CD4-positive, CD25-positive, alpha-beta regulatory T cell (primary cell): ENCODE measurements around the gene PATJ. TPM values are rescaled to one million over a fixed set of nuclear protein-coding genes. Genes with fewer than 3 reads are reported as not detected.
"Not testable (repeated sequence)": the region's sequence is repeated elsewhere in the genome, so short reads cannot be mapped to it uniquely, and the experiment has no call there.

Source experiments
- ATAC-seq, 2 donors: fragments of 150-1000 bp; cut with Tn5 transposase; one replicate each; pipeline ENCODE4 v1.10.0; 2021; ENCODE audit warnings: low read depth in 2 of 2, moderate number of reproducible peaks in 2 of 2, moderate library complexity in 1 of 2
- DNase-seq, 3 donors: peaks; one replicate each; pipeline versions ENCODE4 v3.0.0 to v3.0.0-alpha.2; 2012 to 2022; ENCODE audit warnings: mixed read lengths in 1 of 3
- H3K27ac ChIP-seq: one replicate; pipeline ENCODE4 v1.7.0; 2013; ENCODE audit warnings: mild to moderate bottlenecking, low read length; ENCODE audit not compliant: insufficient read depth, poor library complexity, severe bottlenecking
- H3K27me3 ChIP-seq: one replicate; pipeline ENCODE4 v1.7.0; 2013; ENCODE audit warnings: low read length; ENCODE audit not compliant: control insufficient read depth, insufficient read depth
- H3K36me3 ChIP-seq: one replicate; pipeline ENCODE4 v1.7.0; 2013; ENCODE audit warnings: mild to moderate bottlenecking, low read length, moderate library complexity; ENCODE audit not compliant: control insufficient read depth, insufficient read depth
- H3K4me1 ChIP-seq: 2 replicates; pipeline ENCODE4 v1.7.0; 2013; ENCODE audit warnings: mild to moderate bottlenecking, low read length; ENCODE audit not compliant: insufficient read depth, control insufficient read depth, poor library complexity, severe bottlenecking
- H3K4me3 ChIP-seq: one replicate; pipeline ENCODE4 v1.7.0; 2013; ENCODE audit warnings: low read depth, mild to moderate bottlenecking, low read length, moderate library complexity
- H3K9me3 ChIP-seq, 2 experiments: 1 replicate in 1 of 2; 2 replicates in 1 of 2; pipeline ENCODE4 v1.7.0; 2013; ENCODE audit warnings: low read length in 2 of 2, mild to moderate bottlenecking in 1 of 2, moderate library complexity in 1 of 2; ENCODE audit not compliant: control insufficient read depth in 2 of 2
- H3K27ac Mint-ChIP-seq, 3 donors: one replicate each; pipeline ENCODE4 v1.8.0; 2020 to 2022; ENCODE audit warnings: mild to moderate bottlenecking in 3 of 3, mixed read lengths in 3 of 3, moderate library complexity in 2 of 3
- H3K27me3 Mint-ChIP-seq: one replicate; pipeline ENCODE4 v1.8.0; 2022; ENCODE audit warnings: mild to moderate bottlenecking, mixed read lengths
- H3K36me3 Mint-ChIP-seq: one replicate; pipeline ENCODE4 v1.8.0; 2020; ENCODE audit warnings: mixed read lengths
- H3K4me1 Mint-ChIP-seq, 4 donors: one replicate each; pipeline ENCODE4 v1.8.0; 2020 to 2022; ENCODE audit warnings: mixed read lengths in 4 of 4, mild to moderate bottlenecking in 1 of 4
- H3K4me3 Mint-ChIP-seq, 4 donors: one replicate each; pipeline ENCODE4 v1.8.0; 2020 to 2022; ENCODE audit warnings: mild to moderate bottlenecking in 4 of 4, mixed read lengths in 4 of 4, moderate library complexity in 3 of 4
- H3K9me3 Mint-ChIP-seq, 7 donors: one replicate each; pipeline ENCODE4 v1.8.0; 2020 to 2022; ENCODE audit warnings: mixed read lengths in 7 of 7, mild to moderate bottlenecking in 3 of 7, moderate library complexity in 2 of 7
- polyA plus RNA-seq, 4 donors: library from polyadenylated mRNA; unstranded; fragments of 300-500 nt; fragmentation: Illumina TruSeq; gene quantifications; one replicate each; pipeline ENCODE4 v1.2.3, GENCODE V29; 2021
- total RNA-seq: library from RNA; stranded (reverse); gene quantifications from one replicate; pipeline ENCODE4 v1.2.3, GENCODE V29; 2022

The PATJ gene
- total and polyA plus RNA-seq, 5 donors from 2014 or later = 8.6 to 49.2 (median 15.9) TPM

DNA sequence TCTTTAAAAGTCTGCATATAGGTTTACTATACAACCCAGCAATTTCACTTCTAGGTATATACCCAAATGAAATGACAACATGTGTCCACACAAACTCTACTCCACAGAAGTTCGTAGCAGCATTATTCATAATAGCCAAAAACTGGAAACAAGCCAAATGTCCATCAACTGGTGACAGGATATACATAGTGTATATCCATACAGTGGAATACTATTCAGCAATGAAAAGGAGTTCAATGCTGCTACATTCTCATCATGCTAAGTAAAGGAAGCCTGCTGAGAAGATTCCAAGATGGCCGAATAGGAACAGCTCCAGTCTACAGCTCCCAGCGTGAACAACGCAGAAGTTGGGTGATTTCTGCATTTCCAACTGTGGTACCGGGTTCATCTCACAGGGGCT lies 200.6 kb downstream of the PATJ start:
- Mint-ChIP-seq H3K9me3 (peaks cover 0 to 4% (median 0%) of the 10 kb centered on the region in 7 donors), H3K4me1 (peaks cover 0 to 2% (median 0%) of the 10 kb centered on the region in 4 donors), H3K36me3 (peaks cover 24% of the 10 kb centered on the region), H3K4me3 (no peak overlapping the region), H3K27ac (no peak overlapping the region), H3K27me3 (no peaks in the 10 kb centered on the region)
- Histone ChIP-seq H3K27me3 (no peaks in the 10 kb centered on the region), H3K4me3 (no peak overlapping the region), H3K27ac (no peak overlapping the region), H3K4me1 (no peaks in the 10 kb centered on the region), H3K36me3 (peaks cover 5% of the 10 kb centered on the region), H3K9me3 (no peaks in the 10 kb centered on the region)
- DNase-seq (no peak), ATAC-seq (no peak)

DNA sequence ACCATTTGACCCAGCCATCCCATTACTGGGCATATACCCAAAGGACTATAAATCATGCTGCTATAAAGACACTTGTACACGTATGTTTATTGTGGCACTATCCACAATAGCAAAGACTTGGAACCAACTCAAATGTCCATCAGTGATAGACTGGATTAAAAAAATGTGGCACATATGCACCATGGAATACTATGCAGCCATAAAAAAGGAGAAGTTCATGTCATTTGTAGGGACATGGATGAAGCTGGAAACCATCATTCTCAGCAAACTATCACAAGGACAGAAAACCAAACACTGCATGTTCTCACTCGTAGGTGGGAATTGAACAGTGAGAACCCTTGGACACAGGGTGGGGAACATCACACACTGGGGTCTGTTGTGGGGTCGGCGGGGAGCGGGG lies 206.4 kb downstream of the PATJ start:
- not testable (repeated sequence) for H3K27me3 ChIP-seq, H3K27ac ChIP-seq, H3K4me3 ChIP-seq, H3K27me3 Mint-ChIP-seq, H3K4me1 Mint-ChIP-seq, H3K9me3 ChIP-seq, H3K4me1 ChIP-seq, H3K4me3 Mint-ChIP-seq, H3K27ac Mint-ChIP-seq, DNase-seq, H3K36me3 Mint-ChIP-seq, ATAC-seq, H3K9me3 Mint-ChIP-seq, H3K36me3 ChIP-seq

- H3K27me3 ChIP-seq = no peaks in the 10 kb centered on the region
- H3K4me1 Mint-ChIP-seq = no peaks in the 10 kb centered on the region
- ATAC-seq (no peak), DNase-seq (peak in 1 of 3 donors; percentile 3)
- H3K4me3 ChIP-seq = no peak overlapping the region
- H3K9me3 Mint-ChIP-seq = peaks cover 0 to 5% (median 0%) of the 10 kb centered on the region in 7 donors
- no peaks in the 10 kb centered on the region for H3K4me1 ChIP-seq
- H3K36me3 ChIP-seq = no peaks in the 10 kb centered on the region
- no peak overlapping the region for H3K4me3 Mint-ChIP-seq
- H3K27ac ChIP-seq = no peak overlapping the region
- no peak overlapping the region for H3K27ac Mint-ChIP-seq
- peaks cover 7% of the 10 kb centered on the region for H3K36me3 Mint-ChIP-seq
- no peaks in the 10 kb centered on the region for H3K9me3 ChIP-seq
- no peaks in the 10 kb centered on the region for H3K27me3 Mint-ChIP-seq
These were observed 208.1 kb downstream of the PATJ start for GRCh38 chr1:61950418-61950817.

DNA sequence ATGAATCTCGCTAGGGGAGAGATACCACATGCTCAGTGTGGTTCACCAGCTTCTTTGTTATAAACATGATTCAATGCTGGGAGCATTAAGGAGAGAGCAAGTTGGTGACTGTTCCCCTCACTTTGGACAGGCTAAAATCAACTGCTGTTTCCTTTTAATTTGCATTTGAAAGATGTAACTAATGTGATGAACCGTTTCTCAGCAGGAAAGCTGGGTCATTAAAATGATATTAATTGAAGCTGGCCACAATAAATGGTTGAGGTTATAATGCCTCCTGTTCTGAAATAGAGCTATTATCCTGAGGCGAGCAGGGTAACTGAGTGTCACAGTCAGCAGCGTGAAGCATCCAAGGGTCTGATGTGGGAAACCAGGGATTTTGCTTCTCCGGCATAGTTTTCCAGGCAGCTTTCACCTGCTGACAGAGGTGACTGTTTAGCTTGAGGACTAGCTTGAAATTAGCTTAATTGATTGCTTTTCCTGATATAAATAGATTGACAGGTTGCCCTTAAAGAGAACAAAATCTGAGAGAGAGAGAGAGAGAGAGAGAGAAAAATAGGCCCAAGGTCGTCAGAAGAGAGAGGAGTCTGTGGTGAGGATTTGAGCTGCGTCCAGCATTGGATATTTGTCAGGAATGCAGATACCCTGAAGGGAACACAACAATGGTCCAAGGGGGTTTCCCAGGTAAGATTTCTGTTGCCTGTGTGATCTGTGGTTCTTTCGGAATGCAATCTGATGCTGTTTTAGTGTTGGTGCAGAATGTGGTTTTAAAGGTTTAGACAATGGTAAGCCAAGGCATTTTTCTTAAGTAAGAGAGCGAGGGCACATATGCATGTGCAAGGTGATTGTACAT lies 209.7 kb downstream of the PATJ start:
- no peak overlapping the region for H3K27ac ChIP-seq
- no peaks in the 10 kb centered on the region for H3K4me1 ChIP-seq
- peaks cover 0 to 2% (median 0%) of the 10 kb centered on the region in 4 donors for H3K4me1 Mint-ChIP-seq
- no peaks in the 10 kb centered on the region for H3K27me3 ChIP-seq
- no peaks in the 10 kb centered on the region for H3K9me3 ChIP-seq
- ATAC-seq = no peak
- peaks cover 0 to 5% (median 0%) of the 10 kb centered on the region in 7 donors for H3K9me3 Mint-ChIP-seq
- H3K27me3 Mint-ChIP-seq = no peaks in the 10 kb centered on the region
- DNase-seq = no peak
- H3K4me3 ChIP-seq = no peak overlapping the region
- peaks cover 7% of the 10 kb centered on the region for H3K36me3 Mint-ChIP-seq
- no peaks in the 10 kb centered on the region for H3K36me3 ChIP-seq
- H3K27ac Mint-ChIP-seq = no peak overlapping the region
- no peak overlapping the region for H3K4me3 Mint-ChIP-seq

DNA sequence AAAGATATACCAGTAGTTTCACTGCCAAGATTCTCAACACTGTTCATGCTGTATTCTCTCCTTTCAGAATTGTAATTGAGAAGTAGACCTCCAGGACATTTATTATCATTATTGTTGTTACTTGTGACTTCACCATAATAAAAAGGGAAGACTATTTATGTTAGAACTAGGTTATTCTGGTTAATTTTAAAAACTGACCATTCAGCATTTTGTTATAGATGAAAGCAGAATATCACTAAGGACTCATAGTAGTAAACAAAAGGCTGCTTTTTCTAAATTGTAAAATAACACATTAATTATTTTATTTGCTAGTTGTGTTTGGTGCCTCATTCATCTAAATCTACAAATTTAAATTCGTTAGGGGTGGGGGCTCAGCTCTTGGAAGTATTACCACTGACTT lies 210.4 kb downstream of the PATJ start:
- Mint-ChIP-seq H3K4me1 (peaks cover 0 to 5% (median 0%) of the 10 kb centered on the region in 4 donors), H3K4me3 (no peak overlapping the region), H3K27me3 (no peaks in the 10 kb centered on the region), H3K27ac (no peak overlapping the region), H3K36me3 (peaks cover 3% of the 10 kb centered on the region), H3K9me3 (peaks cover 0 to 3% (median 0%) of the 10 kb centered on the region in 7 donors)
- no peak overlapping the region for H3K4me3 ChIP-seq
- H3K9me3 ChIP-seq = no peaks in the 10 kb centered on the region
- H3K4me1 ChIP-seq = no peaks in the 10 kb centered on the region
- ATAC-seq (no peak), DNase-seq (no peak)
- no peaks in the 10 kb centered on the region for H3K36me3 ChIP-seq
- no peak overlapping the region for H3K27ac ChIP-seq
- no peaks in the 10 kb centered on the region for H3K27me3 ChIP-seq

DNA sequence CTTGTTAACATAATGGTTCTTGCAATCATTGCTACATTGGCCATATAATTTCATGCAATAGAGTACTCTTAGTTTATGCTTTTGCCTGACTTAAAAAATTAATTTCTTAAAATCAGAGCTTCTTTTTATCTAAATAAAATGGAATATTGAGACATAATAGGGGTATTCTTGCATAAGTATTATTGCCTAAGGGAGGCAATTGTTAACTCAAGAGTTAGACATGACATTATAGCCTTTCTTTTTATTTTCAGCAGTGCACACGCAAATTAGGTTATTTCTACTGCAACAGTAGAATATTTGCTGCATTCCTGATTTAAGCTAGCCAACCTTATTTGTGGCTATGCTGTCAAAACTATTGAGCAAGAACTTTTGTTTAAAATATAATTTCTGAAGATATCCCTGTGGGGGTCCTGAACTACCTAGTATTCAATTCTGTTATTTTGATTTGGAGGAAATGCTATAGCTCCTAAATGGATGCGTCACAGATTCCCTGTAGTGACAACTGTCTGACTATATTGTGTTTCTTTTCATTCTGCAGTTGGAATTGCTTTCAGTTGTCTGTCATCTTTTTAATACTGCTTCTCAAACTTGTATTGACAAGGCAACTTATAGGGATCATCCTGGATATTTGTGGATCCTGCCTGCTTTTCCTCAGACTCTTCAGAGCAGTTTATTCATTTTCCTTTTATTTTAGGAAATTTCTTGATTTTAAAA lies 211.0 kb downstream of the PATJ start:
- Histone ChIP-seq H3K27me3 (no peaks in the 10 kb centered on the region), H3K36me3 (no peaks in the 10 kb centered on the region), H3K4me3 (no peak overlapping the region), H3K4me1 (no peaks in the 10 kb centered on the region), H3K27ac (no peak overlapping the region), H3K9me3 (no peaks in the 10 kb centered on the region)
- DNase-seq = no peak
- H3K27ac Mint-ChIP-seq = no peak overlapping the region
- ATAC-seq = no peak
- no peaks in the 10 kb centered on the region for H3K27me3 Mint-ChIP-seq
- H3K36me3 Mint-ChIP-seq = peaks cover 3% of the 10 kb centered on the region
- H3K4me3 Mint-ChIP-seq = no peak overlapping the region
- H3K4me1 Mint-ChIP-seq = peaks cover 0 to 5% (median 0%) of the 10 kb centered on the region in 4 donors
- no peaks in the 10 kb centered on the region for H3K9me3 Mint-ChIP-seq

- H3K36me3 Mint-ChIP-seq = peaks cover 6% of the 10 kb centered on the region
- no peaks in the 10 kb centered on the region for H3K9me3 Mint-ChIP-seq
These were observed 211.5 kb downstream of the PATJ start for GRCh38 chr1:61953790-61954150.

More at GRCh38 chr1:61953790-61954150, 211.5 kb downstream of the PATJ start:
- no peak overlapping the region for H3K4me3 ChIP-seq
- no peak overlapping the region for H3K4me3 Mint-ChIP-seq
- no peaks in the 10 kb centered on the region for H3K9me3 ChIP-seq
- no peaks in the 10 kb centered on the region for H3K27me3 ChIP-seq
- no peak for ATAC-seq
- no peak for DNase-seq
- no peak overlapping the region for H3K27ac Mint-ChIP-seq
- H3K36me3 ChIP-seq = no peaks in the 10 kb centered on the region
- H3K27ac ChIP-seq = no peak overlapping the region
- H3K4me1 Mint-ChIP-seq = peaks cover 0 to 5% (median 0%) of the 10 kb centered on the region in 4 donors
- H3K4me1 ChIP-seq = no peaks in the 10 kb centered on the region
- H3K27me3 Mint-ChIP-seq = no peaks in the 10 kb centered on the region
